GM18508 (cell line): ENCODE data around the gene DMXL2.
"Not testable (repeated sequence)": the region's sequence is repeated elsewhere in the genome, so short reads cannot be mapped to it uniquely, and the experiment has no call there.

Experiments used
- ATAC-seq: cut with Tn5 transposase; IDR thresholded peaks from one replicate; pipeline ENCODE4 v1.9.1; 2021; ENCODE audit warnings: moderate number of reproducible peaks; ENCODE audit not compliant: insufficient read depth, unreplicated experiment

The DMXL2 gene, protein sequence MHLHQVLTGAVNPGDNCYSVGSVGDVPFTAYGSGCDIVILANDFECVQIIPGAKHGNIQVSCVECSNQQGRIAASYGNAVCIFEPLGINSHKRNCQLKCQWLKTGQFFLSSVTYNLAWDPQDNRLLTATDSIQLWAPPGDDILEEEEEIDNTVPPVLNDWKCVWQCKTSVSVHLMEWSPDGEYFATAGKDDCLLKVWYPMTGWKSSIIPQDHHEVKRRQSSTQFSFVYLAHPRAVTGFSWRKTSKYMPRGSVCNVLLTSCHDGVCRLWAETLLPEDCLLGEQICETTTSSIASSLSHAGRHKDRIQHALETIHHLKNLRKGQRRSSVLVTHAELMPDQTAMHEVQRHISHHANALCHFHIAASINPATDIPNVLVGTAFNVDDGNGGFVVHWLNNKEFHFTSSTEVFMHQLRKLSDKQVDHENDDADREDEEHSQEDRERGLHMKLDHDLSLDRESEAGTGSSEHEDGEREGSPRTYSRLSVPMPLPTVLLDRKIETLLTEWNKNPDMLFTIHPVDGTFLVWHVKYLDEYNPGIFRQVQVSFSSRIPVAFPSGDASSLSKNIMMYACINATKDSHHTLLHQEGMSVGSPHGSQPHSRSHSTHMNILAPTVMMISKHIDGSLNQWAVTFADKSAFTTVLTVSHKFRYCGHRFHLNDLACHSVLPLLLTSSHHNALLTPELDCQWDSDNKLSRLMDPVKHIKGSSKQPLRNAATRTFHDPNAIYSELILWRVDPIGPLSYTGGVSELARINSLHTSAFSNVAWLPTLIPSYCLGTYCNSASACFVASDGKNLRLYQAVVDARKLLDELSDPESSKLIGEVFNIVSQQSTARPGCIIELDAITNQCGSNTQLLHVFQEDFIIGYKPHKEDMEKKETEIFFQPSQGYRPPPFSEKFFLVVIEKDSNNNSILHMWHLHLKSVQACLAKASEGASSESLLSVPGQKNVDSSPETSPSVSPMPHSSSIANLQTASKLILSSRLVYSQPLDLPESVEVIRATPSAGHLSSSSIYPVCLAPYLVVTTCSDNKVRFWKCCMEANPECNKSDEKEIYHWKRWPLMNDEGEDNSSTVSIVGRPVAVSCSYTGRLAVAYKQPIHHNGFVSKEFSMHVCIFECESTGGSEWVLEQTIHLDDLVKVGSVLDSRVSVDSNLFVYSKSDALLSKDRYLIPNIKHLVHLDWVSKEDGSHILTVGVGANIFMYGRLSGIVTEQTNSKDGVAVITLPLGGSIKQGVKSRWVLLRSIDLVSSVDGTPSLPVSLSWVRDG (N-terminal part only)

DNA sequence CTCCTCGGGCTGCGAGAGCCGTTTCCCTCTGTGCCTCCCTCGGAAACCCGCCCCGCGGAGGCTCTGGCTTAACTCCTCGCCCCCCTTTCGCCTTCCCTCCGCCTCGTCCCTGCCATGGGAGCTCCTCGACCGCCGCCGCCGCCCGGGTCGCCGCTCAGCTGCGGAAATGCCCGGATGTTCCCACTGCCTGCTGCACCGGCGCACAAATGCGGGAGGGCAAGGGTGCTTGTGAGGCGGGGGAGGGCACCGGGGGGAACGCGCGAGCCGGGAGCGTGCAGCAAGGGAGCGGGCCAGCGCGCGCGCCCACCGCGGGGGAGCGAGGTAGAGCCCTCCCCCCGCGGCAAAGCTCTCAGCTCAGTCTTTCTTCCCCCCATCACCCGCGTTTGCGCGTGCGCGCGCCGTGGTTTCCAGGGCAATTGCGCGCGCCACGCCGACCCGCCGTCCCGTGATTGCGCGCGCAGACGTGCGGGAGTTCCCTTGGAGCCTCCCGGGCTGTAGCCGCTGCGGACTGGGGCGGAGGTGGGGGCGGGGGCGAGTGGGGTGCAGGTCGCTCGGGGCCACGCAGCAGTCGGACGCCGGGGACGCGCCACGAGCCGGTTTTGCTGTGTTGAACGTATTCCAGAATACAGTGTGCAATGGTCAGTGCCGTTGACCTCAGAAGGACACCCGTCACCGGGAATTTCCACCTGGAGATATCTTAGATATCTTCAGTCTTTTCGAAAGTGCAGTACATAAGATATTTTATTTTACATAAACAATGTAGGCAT, at the start of gene DMXL2:
TSS of gene DMXL2 (minus strand) at position 168 of the 767 bp plus-strand sequence. CDS start 226 bp downstream, outside the sequence.
- peak; percentile 5 for ATAC-seq

- no peak for ATAC-seq
Observed at GRCh38 chr15:51672155-51672687, 49.6 kb upstream of the DMXL2 start.

GRCh38 chr15:51669381-51669780, 46.8 kb upstream of the DMXL2 start:
- no peak for ATAC-seq

DNA sequence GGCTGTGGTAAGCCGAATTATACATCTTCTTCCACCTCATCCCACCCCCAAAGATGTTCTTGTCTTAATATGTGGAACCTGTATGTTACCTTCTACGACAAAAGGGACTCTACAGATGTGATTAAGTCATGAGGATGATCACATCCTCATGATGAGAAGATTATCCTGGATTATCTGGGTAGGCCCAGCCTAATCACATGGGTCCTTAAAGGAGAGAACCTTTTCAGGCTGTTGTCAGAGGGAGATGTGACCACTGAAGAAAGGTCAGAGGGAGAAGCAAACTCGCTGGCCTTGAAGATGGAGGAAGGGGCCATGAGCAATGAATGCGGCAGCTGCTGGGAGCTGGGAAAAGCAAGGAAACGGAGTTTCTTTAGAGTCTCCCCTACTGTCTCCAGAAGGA, 45.9 kb upstream of the DMXL2 start:
- no peak for ATAC-seq

DNA sequence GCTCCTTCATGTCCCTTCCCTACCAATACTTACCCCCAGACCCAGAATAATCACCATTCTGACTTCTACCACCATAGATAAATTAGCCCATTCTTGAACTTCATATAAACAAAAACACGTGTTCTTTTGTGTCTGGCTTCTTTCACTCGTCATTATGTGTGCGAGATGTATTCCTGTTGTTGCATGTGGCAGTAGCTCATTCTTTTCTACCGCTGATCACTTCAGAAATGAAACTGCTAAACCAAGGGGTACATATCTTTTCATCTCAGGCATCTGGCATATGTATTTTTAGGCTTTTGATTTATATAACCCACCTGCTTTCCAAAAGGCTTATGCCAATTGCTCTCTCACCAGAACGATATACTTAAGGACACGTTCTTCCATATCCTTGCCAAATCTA, 44.9 kb upstream of the DMXL2 start:
- no peak for ATAC-seq

- ATAC-seq, result no peak
Observed at GRCh38 chr15:51661072-51661471, 38.5 kb upstream of the DMXL2 start.

GRCh38 chr15:51658664-51659063, 36.1 kb upstream of the DMXL2 start:
- ATAC-seq, result no peak

- ATAC-seq, result not testable (repeated sequence)
Observed at GRCh38 chr15:51655401-51656057, 33.0 kb upstream of the DMXL2 start.

GRCh38 chr15:51652084-51652668, 29.6 kb upstream of the DMXL2 start:
- ATAC-seq, result no peak

DNA sequence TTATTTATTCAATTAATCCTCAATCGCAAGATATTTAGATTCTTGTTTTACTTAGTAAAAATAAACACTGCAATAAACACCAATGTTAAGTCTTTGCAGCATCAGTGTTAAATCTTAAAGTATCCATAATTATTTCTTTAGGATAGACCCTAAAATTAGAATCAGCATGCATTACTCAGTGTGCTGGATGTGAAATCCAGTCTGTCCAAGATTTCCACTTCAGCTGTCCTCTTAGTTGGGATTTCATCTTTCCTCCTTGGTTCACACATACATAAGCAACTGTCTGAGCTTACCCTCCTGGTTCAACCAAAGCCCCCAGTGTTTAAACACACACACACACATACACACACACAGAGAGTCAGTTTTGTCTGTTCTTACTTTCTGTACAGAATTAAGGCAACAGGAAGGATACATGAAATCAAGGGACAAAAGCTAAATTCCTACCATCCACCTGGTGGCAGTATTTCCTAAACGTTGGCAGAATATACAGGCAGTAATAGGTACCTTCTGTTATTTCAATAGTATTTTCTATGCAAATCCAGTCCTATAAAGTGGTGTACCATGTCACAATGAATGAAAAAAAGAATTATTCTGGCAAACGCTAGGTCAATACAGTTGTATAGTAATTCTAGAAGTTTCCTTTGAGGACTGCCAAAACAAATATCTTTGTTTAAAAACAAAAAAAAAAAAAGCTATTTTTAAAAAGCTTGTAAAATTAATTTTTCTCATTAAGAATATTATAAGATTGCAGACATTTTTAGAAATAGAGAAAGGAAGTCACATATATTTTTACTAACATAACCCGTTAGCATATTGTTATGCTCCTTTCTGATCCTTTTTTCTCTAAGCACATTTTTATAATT, 27.3 kb upstream of the DMXL2 start:
- ATAC-seq, result no peak

DNA sequence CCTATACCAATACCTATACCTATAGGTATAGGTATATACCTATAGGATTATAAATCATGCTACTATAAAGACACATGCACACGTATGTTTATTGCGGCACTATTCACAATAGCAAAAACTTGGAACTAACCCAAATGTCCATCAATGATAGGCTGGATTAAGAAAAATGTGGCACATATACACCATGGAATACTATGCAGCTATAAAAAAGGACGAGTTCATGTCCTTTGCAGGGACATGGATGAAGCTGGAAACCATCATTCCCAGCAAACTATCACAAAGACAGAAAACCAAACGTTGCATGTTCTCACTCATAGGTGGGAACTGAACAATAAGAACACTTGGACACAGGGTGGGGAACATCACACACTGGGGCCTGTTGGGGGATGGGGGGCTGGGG, 26.1 kb upstream of the DMXL2 start:
- not testable (repeated sequence) for ATAC-seq

- not testable (repeated sequence) for ATAC-seq
Observed at GRCh38 chr15:51648101-51648500, 25.5 kb upstream of the DMXL2 start.

DNA sequence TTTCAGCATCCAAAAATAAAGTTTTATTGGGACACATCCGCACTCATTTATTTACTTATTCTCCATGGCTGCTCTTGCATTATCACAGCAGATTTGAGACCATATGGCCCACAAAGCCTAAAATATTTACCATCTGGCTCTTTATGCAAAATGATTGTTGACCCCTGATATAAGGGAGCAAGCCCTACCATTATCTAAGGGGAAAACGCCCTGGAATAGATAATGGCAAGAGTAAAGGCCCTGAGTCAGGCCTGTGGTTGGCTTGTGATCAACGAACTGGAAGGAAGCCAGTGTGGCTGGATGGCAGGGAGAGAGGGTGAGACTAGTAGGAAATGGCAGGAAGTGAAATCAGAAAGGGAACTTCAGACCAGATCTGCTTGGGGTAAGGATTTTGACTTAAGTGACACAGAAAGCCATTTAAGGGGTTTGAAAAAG, 24.6 kb upstream of the DMXL2 start:
- no peak for ATAC-seq

DNA sequence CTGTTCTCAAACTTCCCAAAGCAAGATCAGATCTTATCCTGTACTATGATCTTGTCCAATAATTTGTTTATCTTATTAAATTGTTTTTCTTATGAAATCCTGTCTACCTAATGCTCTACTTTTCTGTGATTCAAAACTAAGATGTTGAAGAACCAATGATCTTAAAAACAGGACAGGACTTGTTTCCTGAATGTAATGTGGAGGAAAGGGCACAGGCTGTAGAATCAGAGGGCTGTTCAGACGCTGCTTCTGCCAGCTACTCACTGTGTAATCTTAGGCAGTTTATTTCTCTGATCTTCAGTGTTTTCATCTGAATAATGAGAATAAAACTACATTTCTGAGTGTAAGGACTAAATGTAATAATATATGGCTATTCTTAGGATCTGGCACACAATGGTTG, 20.1 kb upstream of the DMXL2 start:
- ATAC-seq, result no peak

DNA sequence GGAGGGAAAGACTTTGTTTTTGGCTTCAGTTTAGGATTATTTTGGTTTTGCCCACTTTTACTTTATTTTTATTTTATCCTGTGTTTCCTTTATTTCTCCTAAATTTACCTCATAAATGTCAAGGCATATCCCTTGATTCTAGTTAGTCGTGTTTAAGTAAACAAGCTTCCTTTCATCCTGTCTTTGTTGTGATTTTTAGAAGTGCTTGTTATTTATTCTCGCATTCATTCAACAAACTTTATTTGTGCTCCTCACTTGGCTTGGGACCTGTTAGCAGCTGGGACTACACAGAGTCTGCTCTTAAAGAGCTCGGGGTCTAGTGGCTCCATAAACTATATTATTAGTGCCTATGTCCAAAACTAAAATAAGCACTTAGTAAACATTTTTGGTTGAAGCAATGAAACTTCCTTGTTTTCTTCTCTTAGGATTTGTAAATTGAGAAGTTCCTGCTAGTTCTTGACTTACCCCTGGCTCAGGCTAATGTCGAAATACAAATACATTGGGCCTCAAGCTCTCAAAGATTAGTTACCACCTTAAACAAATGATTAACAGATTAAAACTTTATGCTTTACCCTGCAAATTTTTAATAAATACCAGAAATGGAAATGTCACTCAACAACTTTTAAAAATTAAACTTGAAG, 19.0 kb upstream of the DMXL2 start:
- no peak for ATAC-seq

DNA sequence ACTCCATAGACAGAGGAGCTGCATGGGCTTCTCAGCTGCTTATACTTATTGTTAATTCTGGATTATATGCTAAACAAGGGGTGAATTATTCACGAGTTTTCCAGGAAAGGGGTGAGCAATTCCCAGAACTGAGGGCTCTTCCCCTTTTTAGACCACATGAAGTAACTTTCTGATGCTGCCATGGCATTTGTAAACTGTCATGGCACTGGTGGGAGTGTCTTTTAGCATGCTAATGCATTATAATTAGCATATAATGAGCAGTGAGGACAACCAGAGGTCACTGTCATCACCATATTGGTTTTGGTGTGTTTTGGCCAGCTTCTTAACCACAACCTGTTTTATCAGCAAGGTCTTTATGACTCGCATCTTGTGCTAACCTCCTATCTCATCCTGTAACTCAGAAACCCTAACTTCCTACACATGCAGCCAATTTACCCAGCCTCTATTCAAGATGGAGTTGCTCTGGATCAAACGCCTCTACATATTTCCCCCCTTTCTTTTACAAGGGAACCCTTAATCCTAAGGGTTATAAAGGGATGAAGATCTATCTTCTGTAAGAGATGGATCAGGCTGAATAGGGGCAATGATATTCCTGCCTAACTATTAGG, 12.1 kb upstream of the DMXL2 start:
- ATAC-seq, result no peak

DNA sequence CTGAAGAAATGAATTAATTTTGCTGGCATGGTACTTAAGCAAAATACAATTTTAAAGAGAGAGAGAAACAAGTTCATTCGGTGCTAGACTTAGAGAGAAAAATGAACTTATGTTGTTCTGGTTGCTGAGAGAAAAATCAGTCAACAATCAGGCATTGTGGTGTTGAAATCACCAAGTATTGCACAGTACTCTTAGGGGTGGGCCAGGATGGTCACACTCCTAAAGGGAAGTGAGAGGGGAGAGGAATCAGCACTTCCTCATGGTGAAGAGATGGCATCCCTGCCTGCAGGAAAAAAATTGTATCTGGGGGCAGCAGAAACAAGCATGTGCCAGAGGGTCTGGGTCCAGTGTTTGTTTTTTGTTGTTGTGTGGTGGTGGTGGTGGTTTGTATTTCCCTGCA, 7.0 kb upstream of the DMXL2 start:
- ATAC-seq, result no peak
